GM19328 (cell line): ENCODE measurements around the gene PPP2R2C.

Experiments
- ATAC-seq: cut with Tn5 transposase; IDR thresholded peaks from one replicate; pipeline ENCODE4 v1.9.1; 2021; ENCODE audit warnings: mild to moderate bottlenecking, moderate library complexity; ENCODE audit not compliant: unreplicated experiment

The PPP2R2C gene

GRCh38 chr4:6469898-6470501 is 2.4 kb downstream of the PPP2R2C start:
- no peak for ATAC-seq

- ATAC-seq, result no peak
Measured at GRCh38 chr4:6469144-6469543, 3.3 kb downstream of the PPP2R2C start.

GRCh38 chr4:6468376-6468775 is 4.0 kb downstream of the PPP2R2C start:
- ATAC-seq, result no peak

GRCh38 chr4:6467600-6467999 is 4.8 kb downstream of the PPP2R2C start:
- ATAC-seq, result no peak

GRCh38 chr4:6466756-6467381 is 5.5 kb downstream of the PPP2R2C start:
- no peak for ATAC-seq

- no peak for ATAC-seq
Measured at GRCh38 chr4:6465955-6466354, 6.5 kb downstream of the PPP2R2C start.

- ATAC-seq, result no peak
Measured at GRCh38 chr4:6464842-6465588, 7.4 kb downstream of the PPP2R2C start.

- no peak for ATAC-seq
Measured at GRCh38 chr4:6463311-6464289, 8.8 kb downstream of the PPP2R2C start.

GRCh38 chr4:6461301-6462165 is 10.9 kb downstream of the PPP2R2C start:
- ATAC-seq, result no peak

- no peak for ATAC-seq
Measured at GRCh38 chr4:6460876-6461275, 11.5 kb downstream of the PPP2R2C start.

- ATAC-seq, result no peak
Measured at GRCh38 chr4:6458528-6458927, 13.9 kb downstream of the PPP2R2C start.

GRCh38 chr4:6456450-6456849 is 16.0 kb downstream of the PPP2R2C start:
- ATAC-seq, result no peak

GRCh38 chr4:6454112-6454910 is 18.1 kb downstream of the PPP2R2C start:
- ATAC-seq, result no peak

GRCh38 chr4:6453688-6453990 is 18.8 kb downstream of the PPP2R2C start:
- no peak for ATAC-seq

GRCh38 chr4:6452897-6453687 is 19.3 kb downstream of the PPP2R2C start:
- ATAC-seq, result no peak

- no peak for ATAC-seq
Measured at GRCh38 chr4:6452116-6452896, 20.1 kb downstream of the PPP2R2C start.

GRCh38 chr4:6451309-6451708 is 21.1 kb downstream of the PPP2R2C start:
- no peak for ATAC-seq

GRCh38 chr4:6450709-6451108 is 21.7 kb downstream of the PPP2R2C start:
- ATAC-seq, result no peak
